Adrenal gland (tissue), 5 donors: ENCODE results near the gene GSTCD.

Experiments
- POLR2A ChIP-seq, 2 donors: fragments of 450-650 bp; IDR thresholded peaks; one replicate each; pipeline ENCODE4 v1.6.1; 2017; ENCODE audit warnings: antibody characterized with exemption in 2 of 2, mild to moderate bottlenecking in 2 of 2, moderate library complexity in 1 of 2
- TF ChIP-seq, protein P1 (sequence below), 6 experiments: fragments of 450-650 bp in 4 of 6; fragments of 200-600 bp in 2 of 6; sonication (generic) in 1 of 6; IDR thresholded peaks; 1 replicate in 5 of 6; 2 replicates in 1 of 6; pipeline versions ENCODE4 v1.5.1 to v1.8.0; 2016 to 2021; ENCODE audit warnings: antibody characterized with exemption in 6 of 6, mild to moderate bottlenecking in 2 of 6, moderate library complexity in 1 of 6
- donor health status: DM: no; HTN: no; CAD: no.

DNA sequence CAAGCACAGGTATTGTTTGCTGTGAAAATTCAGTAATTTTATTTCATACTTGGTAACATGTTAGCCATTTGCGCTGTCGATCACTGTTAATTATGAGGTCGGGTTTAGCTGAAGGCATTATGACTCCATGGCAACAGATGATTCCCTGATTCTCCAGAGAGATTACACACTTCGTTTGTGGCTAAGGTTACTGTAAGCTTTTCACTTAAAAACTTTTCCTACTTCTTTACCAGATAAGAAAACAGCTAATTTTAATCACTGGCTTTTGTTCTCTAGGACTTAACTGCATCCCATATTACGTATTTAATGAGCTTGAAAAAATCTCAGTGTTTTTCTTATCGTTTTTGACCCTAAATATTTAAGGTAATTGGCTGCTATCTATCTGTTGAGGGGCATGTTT, 2.1 kb downstream of the GSTCD start:
- TF ChIP-seq, protein P1, sequence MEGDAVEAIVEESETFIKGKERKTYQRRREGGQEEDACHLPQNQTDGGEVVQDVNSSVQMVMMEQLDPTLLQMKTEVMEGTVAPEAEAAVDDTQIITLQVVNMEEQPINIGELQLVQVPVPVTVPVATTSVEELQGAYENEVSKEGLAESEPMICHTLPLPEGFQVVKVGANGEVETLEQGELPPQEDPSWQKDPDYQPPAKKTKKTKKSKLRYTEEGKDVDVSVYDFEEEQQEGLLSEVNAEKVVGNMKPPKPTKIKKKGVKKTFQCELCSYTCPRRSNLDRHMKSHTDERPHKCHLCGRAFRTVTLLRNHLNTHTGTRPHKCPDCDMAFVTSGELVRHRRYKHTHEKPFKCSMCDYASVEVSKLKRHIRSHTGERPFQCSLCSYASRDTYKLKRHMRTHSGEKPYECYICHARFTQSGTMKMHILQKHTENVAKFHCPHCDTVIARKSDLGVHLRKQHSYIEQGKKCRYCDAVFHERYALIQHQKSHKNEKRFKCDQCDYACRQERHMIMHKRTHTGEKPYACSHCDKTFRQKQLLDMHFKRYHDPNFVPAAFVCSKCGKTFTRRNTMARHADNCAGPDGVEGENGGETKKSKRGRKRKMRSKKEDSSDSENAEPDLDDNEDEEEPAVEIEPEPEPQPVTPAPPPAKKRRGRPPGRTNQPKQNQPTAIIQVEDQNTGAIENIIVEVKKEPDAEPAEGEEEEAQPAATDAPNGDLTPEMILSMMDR (IDR thresholded peaks at IDR 0.05): no peak
- no peak for TF ChIP-seq POLR2A (IDR thresholded peaks at IDR 0.05)
